ENCODE results near the gene KLHL29.

The KLHL29 gene

GRCh38 chr2:23705771-23706612 is 321.0 kb downstream of the KLHL29 start:
- no peak overlapping the region for H3K4ac ChIP-seq (ENCODE audit: low read depth, low read length)
- H2BK12ac ChIP-seq (ENCODE audit: low read length): no peak overlapping the region
- no peak for DNase-seq
- no peaks in the 10 kb centered on the region for H3K79me1 ChIP-seq (ENCODE audit: low read length)
- H3K27ac ChIP-seq (ENCODE audit: low read depth, low read length): no peak overlapping the region
- no peak overlapping the region for H3K14ac ChIP-seq (ENCODE audit: low read length)
- no peak overlapping the region for H3K23ac ChIP-seq (ENCODE audit: low read length)
- H2BK120ac ChIP-seq (ENCODE audit: insufficient read depth, low read length, poor library complexity): no peak overlapping the region
- H3K79me2 ChIP-seq (ENCODE audit: control insufficient read depth, insufficient read depth, low read length, poor library complexity): no peaks in the 10 kb centered on the region
- H4K8ac ChIP-seq (ENCODE audit: low read depth, low read length): no peak overlapping the region
- H2AFZ ChIP-seq (ENCODE audit: insufficient read depth, low read length, poor library complexity): no peak overlapping the region
- no peak overlapping the region for H4K12ac ChIP-seq (ENCODE audit: low read depth, low read length)
- no peak overlapping the region for H4K91ac ChIP-seq (ENCODE audit: low read depth, low read length)
- no peak overlapping the region for H2BK5ac ChIP-seq (ENCODE audit: low read depth, low read length, poor library complexity)
- no peak overlapping the region for H3K18ac ChIP-seq (ENCODE audit: low read length)
- peaks cover 21 to 26% of the 10 kb centered on the region in 2 experiments for H3K36me3 ChIP-seq (ENCODE audit: control insufficient read depth in 1 of 2, insufficient read depth in 2 of 2, low read length in 2 of 2)
- H3K4me2 ChIP-seq (ENCODE audit: low read length): no peak overlapping the region
- H3K4me1 ChIP-seq (ENCODE audit: control insufficient read depth in 1 of 2, insufficient read depth in 2 of 2, low read length in 2 of 2): no peaks in the 10 kb centered on the region
- H2AK5ac ChIP-seq (ENCODE audit: low read length): no peak overlapping the region
- H3K9me3 ChIP-seq (ENCODE audit: insufficient read depth, low read depth, low read length): peaks cover 4% of the 10 kb centered on the region
- H3K9ac ChIP-seq (ENCODE audit: low read length): no peak overlapping the region
- no peaks in the 10 kb centered on the region for H3K27me3 ChIP-seq (ENCODE audit: insufficient read depth, low read length)
- H3K4me3 ChIP-seq (ENCODE audit: low read depth, low read length): no peak overlapping the region
- WGBS (ENCODE audit: extremely low coverage, insufficient coverage, insufficient read length): no CpG with 5 or more reads among the region's 18 CpGs

- WGBS (ENCODE audit: extremely low coverage, insufficient coverage, insufficient read length): no CpG with 5 or more reads among the region's 18 CpGs
- Histone ChIP-seq H3K27ac (ENCODE audit: low read depth, low read length) (no peak overlapping the region), H3K4me1 (ENCODE audit: control insufficient read depth in 1 of 2, insufficient read depth in 2 of 2, low read length in 2 of 2) (no peaks in the 10 kb centered on the region), H3K23ac (ENCODE audit: low read length) (no peak overlapping the region), H3K18ac (ENCODE audit: low read length) (no peak overlapping the region), H2BK12ac (ENCODE audit: low read length) (no peak overlapping the region), H4K91ac (ENCODE audit: low read depth, low read length) (no peak overlapping the region), H2BK5ac (ENCODE audit: low read depth, low read length, poor library complexity) (no peak overlapping the region), H4K12ac (ENCODE audit: low read depth, low read length) (no peak overlapping the region), H3K4me2 (ENCODE audit: low read length) (no peak overlapping the region), H3K4me3 (ENCODE audit: low read depth, low read length) (no peak overlapping the region), H3K9me3 (ENCODE audit: insufficient read depth, low read depth, low read length) (peaks cover 4% of the 10 kb centered on the region), H3K14ac (ENCODE audit: low read length) (no peak overlapping the region), H2AFZ (ENCODE audit: insufficient read depth, low read length, poor library complexity) (no peak overlapping the region), H3K36me3 (ENCODE audit: control insufficient read depth in 1 of 2, insufficient read depth in 2 of 2, low read length in 2 of 2) (peaks cover 21 to 25% of the 10 kb centered on the region in 2 experiments), H3K4ac (ENCODE audit: low read depth, low read length) (no peak overlapping the region), H3K9ac (ENCODE audit: low read length) (no peak overlapping the region), H4K8ac (ENCODE audit: low read depth, low read length) (no peak overlapping the region), H2BK120ac (ENCODE audit: insufficient read depth, low read length, poor library complexity) (no peak overlapping the region), H3K79me2 (ENCODE audit: control insufficient read depth, insufficient read depth, low read length, poor library complexity) (no peaks in the 10 kb centered on the region), H3K27me3 (ENCODE audit: insufficient read depth, low read length) (no peaks in the 10 kb centered on the region), H2AK5ac (ENCODE audit: low read length) (no peak overlapping the region), H3K79me1 (ENCODE audit: low read length) (no peaks in the 10 kb centered on the region)
- DNase-seq: no peak
Observed at GRCh38 chr2:23706613-23707078, 321.7 kb downstream of the KLHL29 start.

- no peak overlapping the region for H4K12ac ChIP-seq (ENCODE audit: low read depth, low read length)
- no CpG with 5 or more reads among the region's 9 CpGs for WGBS (ENCODE audit: extremely low coverage, insufficient coverage, insufficient read length)
Observed at GRCh38 chr2:23707096-23707495, 322.1 kb downstream of the KLHL29 start.

GRCh38 chr2:23708771-23709170 is 323.8 kb downstream of the KLHL29 start:
- Histone ChIP-seq H3K27ac (ENCODE audit: low read depth, low read length) (no peak overlapping the region), H3K4me2 (ENCODE audit: low read length) (no peak overlapping the region), H3K79me2 (ENCODE audit: control insufficient read depth, insufficient read depth, low read length, poor library complexity) (no peaks in the 10 kb centered on the region), H4K91ac (ENCODE audit: low read depth, low read length) (no peak overlapping the region), H3K18ac (ENCODE audit: low read length) (no peak overlapping the region), H3K36me3 (ENCODE audit: control insufficient read depth in 1 of 2, insufficient read depth in 2 of 2, low read length in 2 of 2) (peaks cover 12 to 18% of the 10 kb centered on the region in 2 experiments), H3K27me3 (ENCODE audit: insufficient read depth, low read length) (no peaks in the 10 kb centered on the region), H2BK120ac (ENCODE audit: insufficient read depth, low read length, poor library complexity) (no peak overlapping the region), H3K9me3 (ENCODE audit: insufficient read depth, low read depth, low read length) (no peaks in the 10 kb centered on the region), H2BK12ac (ENCODE audit: low read length) (no peak overlapping the region), H3K23ac (ENCODE audit: low read length) (no peak overlapping the region), H3K9ac (ENCODE audit: low read length) (no peak overlapping the region), H3K4me3 (ENCODE audit: low read depth, low read length) (no peak overlapping the region), H2AFZ (ENCODE audit: insufficient read depth, low read length, poor library complexity) (no peak overlapping the region), H3K4ac (ENCODE audit: low read depth, low read length) (no peak overlapping the region), H3K79me1 (ENCODE audit: low read length) (no peaks in the 10 kb centered on the region), H4K12ac (ENCODE audit: low read depth, low read length) (no peak overlapping the region), H3K14ac (ENCODE audit: low read length) (no peak overlapping the region), H2AK5ac (ENCODE audit: low read length) (no peak overlapping the region), H3K4me1 (ENCODE audit: control insufficient read depth in 1 of 2, insufficient read depth in 2 of 2, low read length in 2 of 2) (no peaks in the 10 kb centered on the region), H4K8ac (ENCODE audit: low read depth, low read length) (no peak overlapping the region), H2BK5ac (ENCODE audit: low read depth, low read length, poor library complexity) (no peak overlapping the region)
- no CpG with 5 or more reads among the region's 6 CpGs for WGBS (ENCODE audit: extremely low coverage, insufficient coverage, insufficient read length)
- DNase-seq: no peak

More at GRCh38 chr2:23707096-23707495, 322.1 kb downstream of the KLHL29 start:
- Histone ChIP-seq H3K79me1 (ENCODE audit: low read length) (no peaks in the 10 kb centered on the region), H3K18ac (ENCODE audit: low read length) (no peak overlapping the region), H3K4me3 (ENCODE audit: low read depth, low read length) (no peak overlapping the region), H3K4me1 (ENCODE audit: control insufficient read depth in 1 of 2, insufficient read depth in 2 of 2, low read length in 2 of 2) (no peaks in the 10 kb centered on the region), H3K27ac (ENCODE audit: low read depth, low read length) (no peak overlapping the region), H2BK12ac (ENCODE audit: low read length) (no peak overlapping the region), H3K9ac (ENCODE audit: low read length) (no peak overlapping the region), H3K9me3 (ENCODE audit: insufficient read depth, low read depth, low read length) (peaks cover 4% of the 10 kb centered on the region), H2BK5ac (ENCODE audit: low read depth, low read length, poor library complexity) (no peak overlapping the region), H2AK5ac (ENCODE audit: low read length) (no peak overlapping the region), H2BK120ac (ENCODE audit: insufficient read depth, low read length, poor library complexity) (no peak overlapping the region), H3K23ac (ENCODE audit: low read length) (no peak overlapping the region), H3K14ac (ENCODE audit: low read length) (no peak overlapping the region), H3K36me3 (ENCODE audit: control insufficient read depth in 1 of 2, insufficient read depth in 2 of 2, low read length in 2 of 2) (peaks cover 21 to 25% of the 10 kb centered on the region in 2 experiments), H2AFZ (ENCODE audit: insufficient read depth, low read length, poor library complexity) (no peak overlapping the region), H3K4me2 (ENCODE audit: low read length) (no peak overlapping the region), H3K79me2 (ENCODE audit: control insufficient read depth, insufficient read depth, low read length, poor library complexity) (no peaks in the 10 kb centered on the region), H4K8ac (ENCODE audit: low read depth, low read length) (no peak overlapping the region), H4K91ac (ENCODE audit: low read depth, low read length) (no peak overlapping the region), H3K27me3 (ENCODE audit: insufficient read depth, low read length) (no peaks in the 10 kb centered on the region), H3K4ac (ENCODE audit: low read depth, low read length) (no peak overlapping the region)
- no peak for DNase-seq
